ENCODE measurements around the gene MYO5B. TPM values are rescaled to one million over a fixed set of nuclear protein-coding genes. Genes with fewer than 3 reads are reported as not detected.

Gene MYO5B
- polyA plus RNA-seq, 1 of the 3 experiments (the other 2 are of a cell fraction): 1.3 TPM

DNA sequence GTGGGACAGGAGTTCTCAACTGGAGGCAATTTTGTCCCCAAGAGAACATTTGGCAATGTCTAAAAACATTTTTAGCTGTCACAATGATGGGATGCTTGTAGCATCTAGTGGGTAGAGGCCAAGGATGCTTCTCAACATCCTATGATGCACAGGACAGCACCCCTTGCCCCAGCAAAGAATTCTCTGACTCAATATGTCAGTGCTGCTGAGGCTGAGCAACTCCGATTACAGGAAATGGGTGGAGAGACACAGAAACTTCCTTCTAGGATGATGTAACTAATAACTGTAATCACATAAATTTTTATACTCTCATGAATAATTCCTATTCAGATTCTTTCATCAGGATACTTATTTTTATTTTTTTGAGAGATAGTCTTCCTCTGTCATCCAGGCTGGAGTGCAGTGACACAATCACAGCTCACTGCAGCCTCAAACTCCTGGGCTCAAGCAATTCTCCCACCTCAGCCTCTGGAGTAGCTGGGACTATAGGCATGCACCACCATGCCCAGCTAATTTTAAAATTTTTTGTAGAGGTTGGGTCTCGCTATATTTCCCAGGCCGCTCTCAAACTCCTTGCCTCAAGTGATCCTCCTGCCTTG is 261.3 kb downstream of the MYO5B start:
- peak overlapping the region; percentile 14; the same call in 1 of the 2 replicates for H2AFZ ChIP-seq (ENCODE audit: low read depth)
- H3F3A ChIP-seq (replicated peaks; ENCODE audit: insufficient read depth): no peaks in the 10 kb centered on the region
- H3K9me3 ChIP-seq: no peaks in the 10 kb centered on the region
- H3K36me3 ChIP-seq (replicated peaks in 1 of 2; ENCODE audit: control insufficient read depth in 1 of 2, insufficient read depth in 2 of 2, low read length in 1 of 2): no peaks in the 10 kb centered on the region
- H3K4me1 ChIP-seq (ENCODE audit: control insufficient read depth in 1 of 2, insufficient read depth in 2 of 2, low read depth in 1 of 2, low read length in 1 of 2): peaks cover 0 to 10% of the 10 kb centered on the region in 2 experiments; a peak in 1 of 4 replicates
- CTCF ChIA-PET: interaction anchor here (1.0 kb wide), 1 partner anchor 16 kb away, joined by 3 read pairs; no protein-coding TSS in a partner anchor
- no peaks in the 10 kb centered on the region for H3K9me2 ChIP-seq
- H4K20me1 ChIP-seq (ENCODE audit: insufficient read depth): no peaks in the 10 kb centered on the region
- no peak overlapping the region for H3K4me3 ChIP-seq (ENCODE audit: low read depth in 2 of 2, low read length in 1 of 2)
- H3K9ac ChIP-seq: peak overlapping the region; percentile 5; the same call in 1 of the 2 replicates
- peak overlapping the region in 1 of 2 experiments; percentile 69; a peak in 2 of 4 replicates for H3K27ac ChIP-seq (ENCODE audit: low read depth in 2 of 2, low read length in 1 of 2)
- no peaks in the 10 kb centered on the region; the same call in 1 of the 2 replicates for H3K27me3 ChIP-seq (ENCODE audit: insufficient read depth)
- no peaks in the 10 kb centered on the region for H3K79me2 ChIP-seq (ENCODE audit: insufficient read depth)
- POLR2A ChIA-PET: no interaction called here
- 67% methylated on average over 3 of the region's 3 CpGs for WGBS (ENCODE audit: low lambda C conversion rate)
- H3K4me2 ChIP-seq: 0 out of 2 replicates have a peak overlapping the region, but pooled peaks have one; percentile 15
- TF ChIP-seq JUND (IDR thresholded peaks at IDR 0.05) (no peak), GABPA (IDR thresholded peaks at IDR 0.05; ENCODE audit: low read depth) (0 out of 2 replicates have a peak, but pooled peaks have one; percentile 13)
- no peak for DNase-seq

DNA sequence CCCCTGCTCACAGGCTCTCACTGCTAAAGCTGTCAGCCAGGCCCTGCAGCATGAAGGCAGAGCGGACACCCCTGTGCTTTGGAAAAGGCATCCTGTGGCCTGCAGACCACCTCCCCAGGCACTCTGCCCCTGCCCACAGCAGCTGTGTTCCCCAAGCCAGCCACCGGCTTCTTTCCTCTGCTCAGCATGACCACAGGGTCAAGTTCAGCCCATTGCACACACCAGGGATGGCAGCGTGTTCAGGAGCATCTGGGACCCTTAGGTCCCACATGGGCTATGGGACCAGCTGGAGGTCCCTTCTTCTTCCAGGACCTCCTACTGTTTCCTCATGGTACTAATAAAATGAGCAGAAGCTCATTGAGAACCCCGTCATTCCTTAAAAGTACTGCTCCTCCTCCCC is 263.2 kb downstream of the MYO5B start:
- H3F3A ChIP-seq (replicated peaks; ENCODE audit: insufficient read depth): no peaks in the 10 kb centered on the region
- H3K9me3 ChIP-seq: no peaks in the 10 kb centered on the region
- no peaks in the 10 kb centered on the region for H3K9me2 ChIP-seq
- no peaks in the 10 kb centered on the region for H3K79me2 ChIP-seq (ENCODE audit: insufficient read depth)
- TF ChIP-seq, protein P1, sequence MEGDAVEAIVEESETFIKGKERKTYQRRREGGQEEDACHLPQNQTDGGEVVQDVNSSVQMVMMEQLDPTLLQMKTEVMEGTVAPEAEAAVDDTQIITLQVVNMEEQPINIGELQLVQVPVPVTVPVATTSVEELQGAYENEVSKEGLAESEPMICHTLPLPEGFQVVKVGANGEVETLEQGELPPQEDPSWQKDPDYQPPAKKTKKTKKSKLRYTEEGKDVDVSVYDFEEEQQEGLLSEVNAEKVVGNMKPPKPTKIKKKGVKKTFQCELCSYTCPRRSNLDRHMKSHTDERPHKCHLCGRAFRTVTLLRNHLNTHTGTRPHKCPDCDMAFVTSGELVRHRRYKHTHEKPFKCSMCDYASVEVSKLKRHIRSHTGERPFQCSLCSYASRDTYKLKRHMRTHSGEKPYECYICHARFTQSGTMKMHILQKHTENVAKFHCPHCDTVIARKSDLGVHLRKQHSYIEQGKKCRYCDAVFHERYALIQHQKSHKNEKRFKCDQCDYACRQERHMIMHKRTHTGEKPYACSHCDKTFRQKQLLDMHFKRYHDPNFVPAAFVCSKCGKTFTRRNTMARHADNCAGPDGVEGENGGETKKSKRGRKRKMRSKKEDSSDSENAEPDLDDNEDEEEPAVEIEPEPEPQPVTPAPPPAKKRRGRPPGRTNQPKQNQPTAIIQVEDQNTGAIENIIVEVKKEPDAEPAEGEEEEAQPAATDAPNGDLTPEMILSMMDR (IDR thresholded peaks at IDR 0.05): no peak
- TF ChIP-seq, protein P2, sequence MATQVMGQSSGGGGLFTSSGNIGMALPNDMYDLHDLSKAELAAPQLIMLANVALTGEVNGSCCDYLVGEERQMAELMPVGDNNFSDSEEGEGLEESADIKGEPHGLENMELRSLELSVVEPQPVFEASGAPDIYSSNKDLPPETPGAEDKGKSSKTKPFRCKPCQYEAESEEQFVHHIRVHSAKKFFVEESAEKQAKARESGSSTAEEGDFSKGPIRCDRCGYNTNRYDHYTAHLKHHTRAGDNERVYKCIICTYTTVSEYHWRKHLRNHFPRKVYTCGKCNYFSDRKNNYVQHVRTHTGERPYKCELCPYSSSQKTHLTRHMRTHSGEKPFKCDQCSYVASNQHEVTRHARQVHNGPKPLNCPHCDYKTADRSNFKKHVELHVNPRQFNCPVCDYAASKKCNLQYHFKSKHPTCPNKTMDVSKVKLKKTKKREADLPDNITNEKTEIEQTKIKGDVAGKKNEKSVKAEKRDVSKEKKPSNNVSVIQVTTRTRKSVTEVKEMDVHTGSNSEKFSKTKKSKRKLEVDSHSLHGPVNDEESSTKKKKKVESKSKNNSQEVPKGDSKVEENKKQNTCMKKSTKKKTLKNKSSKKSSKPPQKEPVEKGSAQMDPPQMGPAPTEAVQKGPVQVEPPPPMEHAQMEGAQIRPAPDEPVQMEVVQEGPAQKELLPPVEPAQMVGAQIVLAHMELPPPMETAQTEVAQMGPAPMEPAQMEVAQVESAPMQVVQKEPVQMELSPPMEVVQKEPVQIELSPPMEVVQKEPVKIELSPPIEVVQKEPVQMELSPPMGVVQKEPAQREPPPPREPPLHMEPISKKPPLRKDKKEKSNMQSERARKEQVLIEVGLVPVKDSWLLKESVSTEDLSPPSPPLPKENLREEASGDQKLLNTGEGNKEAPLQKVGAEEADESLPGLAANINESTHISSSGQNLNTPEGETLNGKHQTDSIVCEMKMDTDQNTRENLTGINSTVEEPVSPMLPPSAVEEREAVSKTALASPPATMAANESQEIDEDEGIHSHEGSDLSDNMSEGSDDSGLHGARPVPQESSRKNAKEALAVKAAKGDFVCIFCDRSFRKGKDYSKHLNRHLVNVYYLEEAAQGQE (IDR thresholded peaks at IDR 0.05; ENCODE audit: low read depth, low read length): no peak
- TF ChIP-seq FOXM1 (IDR thresholded peaks at IDR 0.05; ENCODE audit: low read depth): no peak
- TF ChIP-seq JUND (IDR thresholded peaks at IDR 0.05): no peak
- no peak for TF ChIP-seq EP300 (IDR thresholded peaks at IDR 0.05; ENCODE audit: borderline replicate concordance in 1 of 2, low read depth in 1 of 2, low read length in 1 of 2)
- no peak for TF ChIP-seq RAD21 (IDR thresholded peaks at IDR 0.05; ENCODE audit: low read length)
- TF ChIP-seq, protein P3, sequence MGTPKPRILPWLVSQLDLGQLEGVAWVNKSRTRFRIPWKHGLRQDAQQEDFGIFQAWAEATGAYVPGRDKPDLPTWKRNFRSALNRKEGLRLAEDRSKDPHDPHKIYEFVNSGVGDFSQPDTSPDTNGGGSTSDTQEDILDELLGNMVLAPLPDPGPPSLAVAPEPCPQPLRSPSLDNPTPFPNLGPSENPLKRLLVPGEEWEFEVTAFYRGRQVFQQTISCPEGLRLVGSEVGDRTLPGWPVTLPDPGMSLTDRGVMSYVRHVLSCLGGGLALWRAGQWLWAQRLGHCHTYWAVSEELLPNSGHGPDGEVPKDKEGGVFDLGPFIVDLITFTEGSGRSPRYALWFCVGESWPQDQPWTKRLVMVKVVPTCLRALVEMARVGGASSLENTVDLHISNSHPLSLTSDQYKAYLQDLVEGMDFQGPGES (IDR thresholded peaks at IDR 0.05; ENCODE audit: low read depth, low read length): no peak
- TF ChIP-seq SIN3A (IDR thresholded peaks at IDR 0.05; ENCODE audit: borderline replicate concordance, low read depth, low read length): no peak
- TF ChIP-seq, protein P4, sequence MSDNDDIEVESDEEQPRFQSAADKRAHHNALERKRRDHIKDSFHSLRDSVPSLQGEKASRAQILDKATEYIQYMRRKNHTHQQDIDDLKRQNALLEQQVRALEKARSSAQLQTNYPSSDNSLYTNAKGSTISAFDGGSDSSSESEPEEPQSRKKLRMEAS (IDR thresholded peaks at IDR 0.05; ENCODE audit: low read depth): no peak
- TF ChIP-seq POLR2AphosphoS5 (IDR thresholded peaks at IDR 0.05; ENCODE audit: low read depth, low read length): no peak
- no peak for TF ChIP-seq NRF1 (IDR thresholded peaks at IDR 0.05; ENCODE audit: low read depth, low read length)
- TF ChIP-seq, protein P5, sequence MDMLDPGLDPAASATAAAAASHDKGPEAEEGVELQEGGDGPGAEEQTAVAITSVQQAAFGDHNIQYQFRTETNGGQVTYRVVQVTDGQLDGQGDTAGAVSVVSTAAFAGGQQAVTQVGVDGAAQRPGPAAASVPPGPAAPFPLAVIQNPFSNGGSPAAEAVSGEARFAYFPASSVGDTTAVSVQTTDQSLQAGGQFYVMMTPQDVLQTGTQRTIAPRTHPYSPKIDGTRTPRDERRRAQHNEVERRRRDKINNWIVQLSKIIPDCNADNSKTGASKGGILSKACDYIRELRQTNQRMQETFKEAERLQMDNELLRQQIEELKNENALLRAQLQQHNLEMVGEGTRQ (IDR thresholded peaks at IDR 0.05; ENCODE audit: borderline replicate concordance, low read depth, low read length): no peak
- no peak for TF ChIP-seq NFIC (IDR thresholded peaks at IDR 0.05; ENCODE audit: borderline replicate concordance)
- TF ChIP-seq YY1 (IDR thresholded peaks at IDR 0.05; ENCODE audit: low read depth): no peak
- H3K9ac ChIP-seq: no peak overlapping the region
- no peak for DNase-seq
- no peak overlapping the region for H3K4me3 ChIP-seq (ENCODE audit: low read depth in 2 of 2, low read length in 1 of 2)
- no peaks in the 10 kb centered on the region for H4K20me1 ChIP-seq (ENCODE audit: insufficient read depth)
- H2AFZ ChIP-seq (ENCODE audit: low read depth): no peak overlapping the region
- CTCF ChIA-PET: interaction anchor here (1.4 kb wide), 1 partner anchor 13 kb away, joined by 3 read pairs; no protein-coding TSS in a partner anchor
- H3K27ac ChIP-seq (ENCODE audit: low read depth in 2 of 2, low read length in 1 of 2): no peak overlapping the region
- H3K36me3 ChIP-seq (replicated peaks in 1 of 2; ENCODE audit: control insufficient read depth in 1 of 2, insufficient read depth in 2 of 2, low read length in 1 of 2): no peaks in the 10 kb centered on the region
- H3K27me3 ChIP-seq (ENCODE audit: insufficient read depth): no peaks in the 10 kb centered on the region; the same call in 1 of the 2 replicates
- 70% methylated on average over 3 of the region's 4 CpGs for WGBS (ENCODE audit: low lambda C conversion rate)
- peaks cover 0 to 10% of the 10 kb centered on the region in 2 experiments; a peak in 1 of 4 replicates for H3K4me1 ChIP-seq (ENCODE audit: control insufficient read depth in 1 of 2, insufficient read depth in 2 of 2, low read depth in 1 of 2, low read length in 1 of 2)
- no peak overlapping the region for H3K4me2 ChIP-seq
- POLR2A ChIA-PET: interaction anchor here (0.6 kb wide), 1 partner anchor 122 kb away, joined by 3 read pairs; no protein-coding TSS in a partner anchor

Measured in SK-N-SH (cell line).